SH-SY5Y (cell line): ENCODE results near the gene ZBTB16.

ENCODE experiments used
- GATA2 ChIP-seq: IDR thresholded peaks from 2 replicates; pipeline ENCODE4 v1.6.1; 2011; ENCODE audit warnings: mild to moderate bottlenecking, low read depth, low read length
- GATA3 ChIP-seq: IDR thresholded peaks from 2 replicates; pipeline ENCODE4 v1.6.1; 2011; ENCODE audit warnings: low read depth, mild to moderate bottlenecking, low read length, moderate library complexity

- no peak for TF ChIP-seq GATA2
- no peak for TF ChIP-seq GATA3
Measured at GRCh38 chr11:114202011-114202609, 142.6 kb downstream of the ZBTB16 start.
